ENCODE results near the gene IRF6. TPM values are rescaled to one million over a fixed set of nuclear protein-coding genes. Genes with fewer than 3 reads are reported as not detected.

Gene IRF6
- polyA plus RNA-seq, 3 donors: 16.4 to 20.6 (median 17.6) TPM

- no peak for DNase-seq
These were observed 68.8 kb downstream of the IRF6 start for GRCh38 chr1:209737118-209737505.

- DNase-seq: no peak
These were observed 69.3 kb downstream of the IRF6 start for GRCh38 chr1:209736490-209737117.

Other genes starting within 250 kb of the IRF6 start
- gene CAMK1G, start 222.4 kb downstream of the IRF6 start, polyA plus RNA-seq (ENCODE audit: insufficient read length in 3 of 3): 1 to 10 TPM; 4.7 to 5.5 (median 5.4) TPM
- 1 to 10 TPM; 1.1 to 1.4 (median 1.2) TPM for gene LAMB3, start 153.7 kb downstream of the IRF6 start, polyA plus RNA-seq (ENCODE audit: insufficient read length in 3 of 3)
- 10 to 100 TPM; 13.2 to 17.5 (median 15.8) TPM for gene G0S2, start 130.7 kb downstream of the IRF6 start, polyA plus RNA-seq (ENCODE audit: insufficient read length in 3 of 3)
- under 1 TPM in 2 of 3 donors, not detected in 1; 0.14 to 0.16 TPM for gene HSD11B1, start 101.3 kb downstream of the IRF6 start, polyA plus RNA-seq (ENCODE audit: insufficient read length in 3 of 3)
- 1 to 10 TPM; 1.6 to 2.0 (median 1.7) TPM for gene TRAF3IP3, start 50.1 kb downstream of the IRF6 start, polyA plus RNA-seq (ENCODE audit: insufficient read length in 3 of 3)
- gene C1orf74, start 21.6 kb downstream of the IRF6 start, polyA plus RNA-seq (ENCODE audit: insufficient read length in 3 of 3): 1 to 10 TPM; 3.4 to 4.2 (median 3.9) TPM
- gene UTP25, start 21.8 kb upstream of the IRF6 start, polyA plus RNA-seq (ENCODE audit: insufficient read length in 3 of 3): 10 to 100 TPM in 2 of 3 donors, 1 to 10 TPM in 1; 9.1 to 12.1 (median 11.3) TPM
- gene SYT14, start 132.1 kb upstream of the IRF6 start, polyA plus RNA-seq (ENCODE audit: insufficient read length in 3 of 3): under 1 TPM; 0.28 to 0.49 (median 0.34) TPM

Data from renal pelvis (tissue), 4 donors.